Glomerular visceral epithelial cell (primary cell): Measurements from ENCODE around the gene SOX9.
"Not testable (repeated sequence)": the region's sequence is repeated elsewhere in the genome, so short reads cannot be mapped to it uniquely, and the experiment has no call there.

Experiments used
- DNase-seq: peaks from one replicate; pipeline ENCODE4 v3.0.0-alpha.2; 2016; ENCODE audit errors: extremely low spot score

SOX9 gene

GRCh38 chr17:72126575-72127486 lies 6.0 kb downstream of the SOX9 start:
- peak; percentile 79 for DNase-seq

- no peak for DNase-seq
These were observed 7.2 kb downstream of the SOX9 start for GRCh38 chr17:72128039-72128438.

GRCh38 chr17:72134608-72135394 lies 14.0 kb downstream of the SOX9 start:
- no peak for DNase-seq

GRCh38 chr17:72135546-72136325 lies 14.9 kb downstream of the SOX9 start:
- no peak for DNase-seq

GRCh38 chr17:72136692-72137091 lies 15.9 kb downstream of the SOX9 start:
- peak; percentile 63 for DNase-seq

- no peak for DNase-seq
These were observed 16.3 kb downstream of the SOX9 start for GRCh38 chr17:72137161-72137560.

GRCh38 chr17:72139212-72139611 lies 18.4 kb downstream of the SOX9 start:
- DNase-seq: no peak

- DNase-seq: no peak
These were observed 20.5 kb downstream of the SOX9 start for GRCh38 chr17:72141336-72141735.

GRCh38 chr17:72142097-72142496 lies 21.3 kb downstream of the SOX9 start:
- not testable (repeated sequence) for DNase-seq

GRCh38 chr17:72142614-72143013 lies 21.8 kb downstream of the SOX9 start:
- DNase-seq: no peak

- no peak for DNase-seq
These were observed 22.4 kb downstream of the SOX9 start for GRCh38 chr17:72143245-72143644.

- DNase-seq: no peak
These were observed 23.3 kb downstream of the SOX9 start for GRCh38 chr17:72144101-72144500.

GRCh38 chr17:72145562-72145961 lies 24.7 kb downstream of the SOX9 start:
- no peak for DNase-seq

GRCh38 chr17:72145962-72146361 lies 25.1 kb downstream of the SOX9 start:
- peak; percentile 42 for DNase-seq

GRCh38 chr17:72146371-72146770 lies 25.6 kb downstream of the SOX9 start:
- no peak for DNase-seq

- DNase-seq: no peak
These were observed 30.0 kb downstream of the SOX9 start for GRCh38 chr17:72150632-72151460.

- DNase-seq: peak; percentile 85
These were observed 31.0 kb downstream of the SOX9 start for GRCh38 chr17:72151565-72152386.

- no peak for DNase-seq
These were observed 31.6 kb downstream of the SOX9 start for GRCh38 chr17:72152387-72152929.

- DNase-seq: no peak
These were observed 38.4 kb downstream of the SOX9 start for GRCh38 chr17:72158895-72159885.
